IPS-NIHi7 (cell line): Measurements from ENCODE around the gene CACNA2D3.

Experiments
- DNase-seq: peaks from one replicate; pipeline ENCODE4 v3.0.0; 2012; ENCODE audit warnings: mixed read lengths; ENCODE audit errors: extremely low spot score

CACNA2D3 gene

GRCh38 chr3:54374214-54374852, 252.0 kb downstream of the CACNA2D3 start:
- DNase-seq: peak; percentile 72

GRCh38 chr3:54376142-54376807, 253.9 kb downstream of the CACNA2D3 start:
- DNase-seq: no peak

- DNase-seq: no peak
These were observed 254.7 kb downstream of the CACNA2D3 start for GRCh38 chr3:54376939-54377578.

GRCh38 chr3:54378184-54378583, 255.8 kb downstream of the CACNA2D3 start:
- DNase-seq: no peak

- no peak for DNase-seq
These were observed 261.9 kb downstream of the CACNA2D3 start for GRCh38 chr3:54384279-54384678.

- no peak for DNase-seq
These were observed 268.2 kb downstream of the CACNA2D3 start for GRCh38 chr3:54390582-54390981.

- DNase-seq: no peak
These were observed 270.8 kb downstream of the CACNA2D3 start for GRCh38 chr3:54393150-54393549.

- DNase-seq: no peak
These were observed 286.0 kb downstream of the CACNA2D3 start for GRCh38 chr3:54408328-54408727.

- DNase-seq: no peak
These were observed 299.6 kb downstream of the CACNA2D3 start for GRCh38 chr3:54421943-54422342.

- DNase-seq: no peak
These were observed 301.9 kb downstream of the CACNA2D3 start for GRCh38 chr3:54424292-54424691.

- DNase-seq: no peak
These were observed 304.0 kb downstream of the CACNA2D3 start for GRCh38 chr3:54426381-54426780.

- no peak for DNase-seq
These were observed 305.1 kb downstream of the CACNA2D3 start for GRCh38 chr3:54427501-54427900.

- peak; percentile 67 for DNase-seq
These were observed 305.9 kb downstream of the CACNA2D3 start for GRCh38 chr3:54427941-54428871.

GRCh38 chr3:54432975-54433374, 310.6 kb downstream of the CACNA2D3 start:
- no peak for DNase-seq

GRCh38 chr3:54433846-54434245, 311.5 kb downstream of the CACNA2D3 start:
- peak; percentile 88 for DNase-seq

GRCh38 chr3:54434756-54435155, 312.4 kb downstream of the CACNA2D3 start:
- DNase-seq: no peak

GRCh38 chr3:54437271-54437670, 314.9 kb downstream of the CACNA2D3 start:
- no peak for DNase-seq

GRCh38 chr3:54443561-54444161, 321.3 kb downstream of the CACNA2D3 start:
- DNase-seq: no peak

- DNase-seq: no peak
These were observed 323.3 kb downstream of the CACNA2D3 start for GRCh38 chr3:54445630-54446029.

- DNase-seq: no peak
These were observed 325.1 kb downstream of the CACNA2D3 start for GRCh38 chr3:54447427-54447826.

GRCh38 chr3:54454806-54455205, 332.5 kb downstream of the CACNA2D3 start:
- DNase-seq: no peak

- no peak for DNase-seq
These were observed 336.0 kb downstream of the CACNA2D3 start for GRCh38 chr3:54458357-54458756.
